SK-N-SH (cell line): ENCODE data around the gene PARD3. TPM values are rescaled to one million over a fixed set of nuclear protein-coding genes. Genes with fewer than 3 reads are reported as not detected.

ENCODE experiments used
- CTCF ChIA-PET: fragments of 300-600, 350-600 bp; formaldehyde crosslinking; extraction: SDS; loops from one replicate; lab custom pipeline; 2021; lab: Yijun Ruan, JAX
- POLR2A ChIA-PET: fragments of 350-600 bp; sonication (Branson Sonifier 250); formaldehyde crosslinking; extraction: SDS; loops from one replicate; lab custom pipeline; 2020; ENCODE audit warnings: antibody characterized with exemption, inconsistent platforms; lab: Yijun Ruan, JAX
- DNase-seq: peaks from one replicate; pipeline ENCODE4 v3.0.0; 2012
- H2AFZ ChIP-seq: fragments of 200-600 bp; sonication (generic); 2 replicates; pipeline ENCODE4 v1.8.1; 2016; ENCODE audit warnings: antibody characterized with exemption, mild to moderate bottlenecking, low read depth
- H3F3A ChIP-seq: fragments of 200-600 bp; sonication (generic); replicated peaks from 2 replicates; pipeline ENCODE3; 2016; ENCODE audit warnings: antibody characterized with exemption, mild to moderate bottlenecking; ENCODE audit not compliant: insufficient read depth
- H3K27ac ChIP-seq, 2 experiments: fragments of 200-500 bp in 1 of 2; fragments of 200-600 bp in 1 of 2; sonication (Bioruptor generic) in 1 of 2; sonication (generic), shearing (Covaris generic) in 1 of 2; 2 replicates each; pipeline versions ENCODE4 v1.5.1 to v1.6.1; 2014 to 2016; ENCODE audit warnings: low read depth in 2 of 2, inconsistent platforms in 1 of 2, low read length in 1 of 2, mild to moderate bottlenecking in 1 of 2, mixed read lengths in 1 of 2
- H3K27me3 ChIP-seq: fragments of 200-600 bp; sonication (generic), shearing (Covaris generic); 2 replicates; pipeline ENCODE4 v1.6.1; 2016; ENCODE audit warnings: mixed run types; ENCODE audit not compliant: insufficient read depth
- H3K36me3 ChIP-seq, 2 experiments: fragments of 200-500 bp in 1 of 2; fragments of 200-600 bp in 1 of 2; sonication (Bioruptor generic) in 1 of 2; sonication (generic) in 1 of 2; replicated peaks in 1 of 2; 2 replicates each; pipeline versions ENCODE3 to v1.5.1; 2014 to 2016; ENCODE audit warnings: low read length in 1 of 2, mild to moderate bottlenecking in 1 of 2; ENCODE audit not compliant: insufficient read depth in 2 of 2, control insufficient read depth in 1 of 2
- H3K4me1 ChIP-seq, 2 experiments: fragments of 200-500 bp in 1 of 2; fragments of 200-600 bp in 1 of 2; sonication (Bioruptor generic) in 1 of 2; sonication (generic), shearing (Covaris generic) in 1 of 2; 2 replicates each; pipeline versions ENCODE4 v1.5.1 to v1.6.1; 2014 to 2016; ENCODE audit warnings: low read depth in 1 of 2, low read length in 1 of 2, mixed run types in 1 of 2; ENCODE audit not compliant: insufficient read depth in 2 of 2, control insufficient read depth in 1 of 2
- H3K4me2 ChIP-seq: fragments of 200-600 bp; sonication (generic), shearing (Covaris generic); 2 replicates; pipeline ENCODE4 v1.6.1; 2017; ENCODE audit warnings: mixed run types
- H3K4me3 ChIP-seq, 2 experiments: fragments of 200-500 bp in 1 of 2; fragments of 200-600 bp in 1 of 2; sonication (Bioruptor generic) in 1 of 2; sonication (generic), shearing (Covaris generic) in 1 of 2; 2 replicates each; pipeline versions ENCODE4 v1.5.1 to v1.8.1; 2014 to 2016; ENCODE audit warnings: low read depth in 2 of 2, inconsistent platforms in 1 of 2, low read length in 1 of 2, mild to moderate bottlenecking in 1 of 2, mixed read lengths in 1 of 2, moderate library complexity in 1 of 2
- H3K79me2 ChIP-seq: fragments of 200-600 bp; sonication (generic); 2 replicates; pipeline ENCODE4 v1.8.1; 2017; ENCODE audit warnings: mild to moderate bottlenecking; ENCODE audit not compliant: insufficient read depth
- H3K9ac ChIP-seq: fragments of 200-600 bp; sonication (generic); 2 replicates; pipeline ENCODE4 v1.6.1; 2017; ENCODE audit warnings: mixed run types
- H3K9me2 ChIP-seq: fragments of 200-600 bp; sonication (generic); 2 replicates; pipeline ENCODE4 v1.6.1; 2017; ENCODE audit warnings: mixed run types
- H3K9me3 ChIP-seq: fragments of 200-600 bp; sonication (generic); 2 replicates; pipeline ENCODE4 v1.6.1; 2017; ENCODE audit warnings: mixed run types, mild to moderate bottlenecking, moderate library complexity
- H4K20me1 ChIP-seq: fragments of 200-600 bp; sonication (generic); 2 replicates; pipeline ENCODE4 v1.6.1; 2017; ENCODE audit warnings: mild to moderate bottlenecking, mixed run types; ENCODE audit not compliant: insufficient read depth
- CHD2 ChIP-seq: fragments of 150-350 bp; IDR thresholded peaks from 2 replicates; pipeline ENCODE4 v1.6.1; 2018; ENCODE audit warnings: low read length; ENCODE audit not compliant: partially characterized antibody
- EZH2phosphoT487 ChIP-seq: fragments of 200-600 bp; sonication (generic); IDR thresholded peaks from 2 replicates; pipeline ENCODE4 v1.6.1; 2017; ENCODE audit warnings: low read depth, mixed run types, mild to moderate bottlenecking, antibody characterized with exemption, moderate library complexity, borderline replicate concordance
- GATA2 ChIP-seq: sonication (generic); formaldehyde crosslinking; IDR thresholded peaks from 2 replicates; pipeline ENCODE4 v1.5.0; 2020; ENCODE audit warnings: mild to moderate bottlenecking, missing genetic modification reagents
- NRF1 ChIP-seq: IDR thresholded peaks from 2 replicates; pipeline ENCODE4 v1.6.1; 2012; ENCODE audit warnings: low read depth, mild to moderate bottlenecking, low read length
- RXRA ChIP-seq: IDR thresholded peaks from 2 replicates; pipeline ENCODE4 v1.4.0; 2012; ENCODE audit warnings: low read depth, mild to moderate bottlenecking, borderline replicate concordance
- SMC3 ChIP-seq: IDR thresholded peaks from 2 replicates; pipeline ENCODE4 v1.6.1; 2012; ENCODE audit warnings: low read depth, low read length, improper control_type of control experiment
- TCF12 ChIP-seq: IDR thresholded peaks from 2 replicates; pipeline ENCODE4 v1.4.0; 2012
- ZBTB33 ChIP-seq: IDR thresholded peaks from 2 replicates; pipeline ENCODE4 v1.4.0; 2012; ENCODE audit warnings: low read depth, borderline replicate concordance
- WGBS: methylation state at CpG from one replicate; pipeline ENCODE4 v1.1.6; 2017; ENCODE audit warnings: low lambda C conversion rate; 5-methylcytosine and 5-hydroxymethylcytosine counted together
- polyA plus RNA-seq, 3 experiments: library from polyadenylated mRNA; depleted of rRNA; stranded (reverse); fragments of >200 nt; gene quantifications; 2 replicates each; pipeline ENCODE4 v1.2.3, GENCODE V29; 2012
- TF ChIP-seq, protein P1 (sequence below): IDR thresholded peaks from 2 replicates; pipeline ENCODE4 v1.4.0; 2012; ENCODE audit warnings: low read depth, borderline replicate concordance
- TF ChIP-seq, protein P2 (sequence below): IDR thresholded peaks from 2 replicates; pipeline ENCODE4 v1.6.1; 2012; ENCODE audit warnings: mild to moderate bottlenecking, low read depth, low read length, moderate library complexity
- TF ChIP-seq, protein P3 (sequence below): IDR thresholded peaks from 2 replicates; pipeline ENCODE4 v1.4.0; 2012; ENCODE audit warnings: low read depth

Gene PARD3
- polyA plus RNA-seq, 1 of the 3 experiments (the other 2 are of a cell fraction), result 29.4 TPM

DNA sequence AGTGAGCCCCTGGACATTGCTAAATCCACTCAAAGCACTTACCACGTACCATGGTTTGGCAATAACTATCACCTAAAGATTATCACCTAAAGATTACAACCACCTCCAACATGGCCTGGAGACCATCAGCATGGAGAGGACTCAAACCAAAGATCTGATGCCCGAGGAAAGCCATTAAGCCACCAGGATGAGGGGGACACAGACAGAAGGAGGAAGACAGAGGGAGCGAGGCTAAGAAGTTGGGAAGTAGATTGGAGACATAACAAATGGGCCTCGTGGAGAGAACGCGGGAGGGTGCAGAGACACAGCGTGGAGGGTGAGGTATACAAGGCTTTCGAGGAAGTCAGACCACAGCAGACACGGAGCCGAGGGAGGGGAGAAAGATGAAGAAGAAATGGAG, 700.2 kb downstream of the PARD3 start:
- Histone ChIP-seq H3K27ac (no peak overlapping the region), H2AFZ (no peak overlapping the region), H3K9me3 (no peaks in the 10 kb centered on the region), H4K20me1 (no peaks in the 10 kb centered on the region), H3K9ac (no peak overlapping the region), H3K4me2 (no peak overlapping the region)
- WGBS, result 92% methylated on average over 10 of the region's 10 CpGs
- no peak for TF ChIP-seq ZBTB33
- TF ChIP-seq, protein P1, sequence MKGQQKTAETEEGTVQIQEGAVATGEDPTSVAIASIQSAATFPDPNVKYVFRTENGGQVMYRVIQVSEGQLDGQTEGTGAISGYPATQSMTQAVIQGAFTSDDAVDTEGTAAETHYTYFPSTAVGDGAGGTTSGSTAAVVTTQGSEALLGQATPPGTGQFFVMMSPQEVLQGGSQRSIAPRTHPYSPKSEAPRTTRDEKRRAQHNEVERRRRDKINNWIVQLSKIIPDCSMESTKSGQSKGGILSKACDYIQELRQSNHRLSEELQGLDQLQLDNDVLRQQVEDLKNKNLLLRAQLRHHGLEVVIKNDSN, result no peak
- no peak for TF ChIP-seq RXRA
- TF ChIP-seq SMC3, result no peak
- TF ChIP-seq, protein P2, sequence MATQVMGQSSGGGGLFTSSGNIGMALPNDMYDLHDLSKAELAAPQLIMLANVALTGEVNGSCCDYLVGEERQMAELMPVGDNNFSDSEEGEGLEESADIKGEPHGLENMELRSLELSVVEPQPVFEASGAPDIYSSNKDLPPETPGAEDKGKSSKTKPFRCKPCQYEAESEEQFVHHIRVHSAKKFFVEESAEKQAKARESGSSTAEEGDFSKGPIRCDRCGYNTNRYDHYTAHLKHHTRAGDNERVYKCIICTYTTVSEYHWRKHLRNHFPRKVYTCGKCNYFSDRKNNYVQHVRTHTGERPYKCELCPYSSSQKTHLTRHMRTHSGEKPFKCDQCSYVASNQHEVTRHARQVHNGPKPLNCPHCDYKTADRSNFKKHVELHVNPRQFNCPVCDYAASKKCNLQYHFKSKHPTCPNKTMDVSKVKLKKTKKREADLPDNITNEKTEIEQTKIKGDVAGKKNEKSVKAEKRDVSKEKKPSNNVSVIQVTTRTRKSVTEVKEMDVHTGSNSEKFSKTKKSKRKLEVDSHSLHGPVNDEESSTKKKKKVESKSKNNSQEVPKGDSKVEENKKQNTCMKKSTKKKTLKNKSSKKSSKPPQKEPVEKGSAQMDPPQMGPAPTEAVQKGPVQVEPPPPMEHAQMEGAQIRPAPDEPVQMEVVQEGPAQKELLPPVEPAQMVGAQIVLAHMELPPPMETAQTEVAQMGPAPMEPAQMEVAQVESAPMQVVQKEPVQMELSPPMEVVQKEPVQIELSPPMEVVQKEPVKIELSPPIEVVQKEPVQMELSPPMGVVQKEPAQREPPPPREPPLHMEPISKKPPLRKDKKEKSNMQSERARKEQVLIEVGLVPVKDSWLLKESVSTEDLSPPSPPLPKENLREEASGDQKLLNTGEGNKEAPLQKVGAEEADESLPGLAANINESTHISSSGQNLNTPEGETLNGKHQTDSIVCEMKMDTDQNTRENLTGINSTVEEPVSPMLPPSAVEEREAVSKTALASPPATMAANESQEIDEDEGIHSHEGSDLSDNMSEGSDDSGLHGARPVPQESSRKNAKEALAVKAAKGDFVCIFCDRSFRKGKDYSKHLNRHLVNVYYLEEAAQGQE, result no peak
- TF ChIP-seq, protein P3, sequence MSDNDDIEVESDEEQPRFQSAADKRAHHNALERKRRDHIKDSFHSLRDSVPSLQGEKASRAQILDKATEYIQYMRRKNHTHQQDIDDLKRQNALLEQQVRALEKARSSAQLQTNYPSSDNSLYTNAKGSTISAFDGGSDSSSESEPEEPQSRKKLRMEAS, result no peak
- TF ChIP-seq, all 33 proteins: peak for 0
- peaks cover 0 to 13% of the 10 kb centered on the region in 2 experiments; a peak in 1 of 4 replicates for H3K4me1 ChIP-seq
- H3K79me2 ChIP-seq, result no peaks in the 10 kb centered on the region
- POLR2A ChIA-PET, result no interaction called here
- H3K4me3 ChIP-seq, result no peak overlapping the region
- peaks cover 0 to 5% of the 10 kb centered on the region in 2 experiments for H3K36me3 ChIP-seq
- CTCF ChIA-PET, result no interaction called here
- no peaks in the 10 kb centered on the region for H3K27me3 ChIP-seq
- no peaks in the 10 kb centered on the region for H3F3A ChIP-seq
- H3K9me2 ChIP-seq, result no peaks in the 10 kb centered on the region
- DNase-seq, result no peak

DNA sequence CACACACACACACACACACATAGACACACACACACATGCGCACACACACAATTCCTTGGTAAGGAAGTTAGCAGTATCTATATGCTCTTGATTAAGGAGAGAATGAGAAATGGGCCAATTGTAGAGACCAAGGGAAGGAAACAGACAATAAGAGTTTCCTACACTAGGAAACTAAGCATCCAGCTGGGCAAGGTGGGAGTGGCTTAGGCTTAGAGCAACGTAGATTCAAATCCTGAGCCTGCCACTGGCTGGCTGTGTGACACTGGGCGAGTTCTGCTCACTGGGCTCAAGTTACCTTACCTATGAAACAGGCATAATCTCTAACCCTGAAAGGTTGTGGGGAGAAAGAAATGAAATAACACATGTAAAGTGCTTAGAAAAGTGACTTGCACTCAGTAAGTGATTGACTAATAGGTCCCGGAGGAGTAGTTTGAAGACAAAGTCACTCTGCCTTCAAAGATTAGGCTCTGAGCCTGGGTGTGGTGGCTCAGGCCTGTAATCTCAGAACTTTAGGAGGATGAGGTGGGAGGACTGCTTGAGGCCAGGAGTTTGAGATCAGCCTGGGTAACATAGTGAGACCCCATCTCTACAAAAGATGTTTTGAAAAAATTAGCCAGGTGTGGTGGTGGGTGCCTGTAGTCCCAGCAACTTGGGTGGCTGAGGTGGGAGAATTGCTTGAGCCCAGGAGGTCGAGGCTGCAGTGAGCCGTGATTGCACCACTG, 701.4 kb downstream of the PARD3 start:
- no peak overlapping the region for H2AFZ ChIP-seq
- no peaks in the 10 kb centered on the region for H3K9me2 ChIP-seq
- H3F3A ChIP-seq, result no peaks in the 10 kb centered on the region
- H3K27ac ChIP-seq, result no peak overlapping the region
- no peaks in the 10 kb centered on the region for H3K79me2 ChIP-seq
- H4K20me1 ChIP-seq, result no peaks in the 10 kb centered on the region
- no peak overlapping the region for H3K9ac ChIP-seq
- no peak for DNase-seq
- no peaks in the 10 kb centered on the region for H3K27me3 ChIP-seq
- H3K36me3 ChIP-seq, result peaks cover 0 to 5% of the 10 kb centered on the region in 2 experiments
- ChIA-PET POLR2A (no interaction called here), CTCF (no interaction called here)
- H3K9me3 ChIP-seq, result no peaks in the 10 kb centered on the region
- no peak for TF ChIP-seq EZH2phosphoT487
- TF ChIP-seq NRF1, result no peak
- TF ChIP-seq GATA2 (CRISPR knock-in tag), result no peak
- TF ChIP-seq CHD2, result no peak
- no peak for TF ChIP-seq TCF12
- 92% methylated on average over 6 of the region's 6 CpGs for WGBS
- H3K4me3 ChIP-seq, result no peak overlapping the region
- no peak overlapping the region for H3K4me2 ChIP-seq
- peaks cover 0 to 18% of the 10 kb centered on the region in 2 experiments; a peak in 1 of 4 replicates for H3K4me1 ChIP-seq
